Thyroid gland (tissue), 4 donors: ENCODE measurements around the gene MYO1G. TPM values are rescaled to one million over a fixed set of nuclear protein-coding genes. Genes with fewer than 3 reads are reported as not detected.
A peak's percentile ranks its signal among the peaks of the same experiment; 100 is the strongest.

ENCODE experiments used
- DNase-seq, 2 donors: peaks; one replicate each; pipeline ENCODE4 v3.0.0-alpha.2; 2019
- H3K27ac ChIP-seq, 3 donors: fragments of 200-600 bp; sonication (generic); 1 replicate in 2 of 3; 2 replicates in 1 of 3; pipeline ENCODE4 v1.5.1; 2016 to 2019; ENCODE audit warnings: mild to moderate bottlenecking in 1 of 3, moderate library complexity in 1 of 3
- H3K27me3 ChIP-seq: fragments of 200-600 bp; sonication (generic); one replicate; pipeline ENCODE4 v1.5.1; 2019
- H3K36me3 ChIP-seq, 2 donors: fragments of 200-600 bp; sonication (generic); one replicate each; pipeline ENCODE4 v1.5.1; 2016 to 2019
- H3K4me1 ChIP-seq, 2 donors: fragments of 200-600 bp; sonication (generic); one replicate each; pipeline ENCODE4 v1.5.1; 2017 to 2019
- H3K4me3 ChIP-seq, 3 donors: fragments of 200-600 bp; sonication (generic); replicated peaks in 1 of 3; 1 replicate in 2 of 3; 2 replicates in 1 of 3; pipeline ENCODE4 v1.5.1; 2016; ENCODE audit warnings: mild to moderate bottlenecking in 1 of 3
- H3K9me3 ChIP-seq: fragments of 200-600 bp; sonication (generic); one replicate; pipeline ENCODE4 v1.5.1; 2017
- CTCF ChIP-seq, 6 experiments: fragments of 200-600 bp in 3 of 6; fragments of 450-650 bp in 3 of 6; sonication (generic) in 3 of 6; IDR thresholded peaks; one replicate each; pipeline ENCODE4 v1.5.1; 2016 to 2019; ENCODE audit warnings: antibody characterized with exemption in 6 of 6, mild to moderate bottlenecking in 2 of 6, inconsistent platforms in 1 of 6, moderate library complexity in 1 of 6
- POLR2A ChIP-seq, 2 donors: fragments of 450-650 bp; IDR thresholded peaks; one replicate each; pipeline ENCODE4 v1.6.1; 2017; ENCODE audit warnings: antibody characterized with exemption in 2 of 2, mild to moderate bottlenecking in 2 of 2, moderate library complexity in 1 of 2
- WGBS, 2 donors: methylation state at CpG; one replicate each; pipeline ENCODE4 v1.1.5; 2017; 5-methylcytosine and 5-hydroxymethylcytosine counted together
- intact Hi-C: fragments of 100-400 bp; cut with DNase I; formaldehyde crosslinking; loops from one replicate; pipeline ENCODE4 v1.15.1; 2023
- total RNA-seq, 4 donors: library from RNA; depleted of rRNA; stranded (reverse); fragments of >200 nt; gene quantifications; one replicate each; pipeline ENCODE4 v1.2.3, GENCODE V29; 2016

MYO1G gene
- total RNA-seq, 4 donors from 2014 or later, result 0.78 to 3.8 (median 2.0) TPM

- H3K4me1 ChIP-seq, result peaks cover 11 to 54% of the 10 kb centered on the region in 2 donors
- intact Hi-C loops, result no loop called here
- WGBS, 2 donors, result 3% methylated on average over 19 to 34 of the region's 68 CpGs
These were observed 7.6 kb upstream of the MYO1G start for GRCh38 chr7:44986218-44987053.

GRCh38 chr7:44985900-44986217 is 7.0 kb upstream of the MYO1G start:
- Histone ChIP-seq H3K9me3 (no peaks in the 10 kb centered on the region), H3K4me1 (peaks cover 17 to 54% of the 10 kb centered on the region in 2 donors), H3K4me3 (peak overlapping the region in 2 of 3 donors; percentile 22 to 38), H3K27me3 (no peaks in the 10 kb centered on the region), H3K36me3 (peaks cover 9 to 11% of the 10 kb centered on the region in 2 donors), H3K27ac (peak overlapping the region; percentile 88 to 92 (median 91))
- WGBS, 2 donors, result 16 to 35% methylated on average over 8 of the region's 8 CpGs
- intact Hi-C loops, result no loop called here
- TF ChIP-seq POLR2A (IDR thresholded peaks at IDR 0.05), result no peak
- DNase-seq, result no peak

More at GRCh38 chr7:44986218-44987053, 7.6 kb upstream of the MYO1G start:
- Histone ChIP-seq H3K27me3 (no peaks in the 10 kb centered on the region), H3K36me3 (peaks cover 9 to 11% of the 10 kb centered on the region in 2 donors), H3K4me3 (peak overlapping the region; percentile 22 to 38 (median 24)), H3K9me3 (no peaks in the 10 kb centered on the region), H3K27ac (peak overlapping the region; percentile 88 to 92 (median 91))
- DNase-seq, result peak; percentile 91
- peak in 1 of 6 experiments; percentile 7 for TF ChIP-seq CTCF (IDR thresholded peaks at IDR 0.05)
- TF ChIP-seq POLR2A (IDR thresholded peaks at IDR 0.05), result peak in 1 of 2 donors; percentile 91

- no peak for DNase-seq
- H3K4me1 ChIP-seq, result peaks cover 23 to 54% of the 10 kb centered on the region in 2 donors
- peak overlapping the region in 1 of 3 donors; percentile 38 for H3K4me3 ChIP-seq
- peak overlapping the region in 1 of 3 donors; percentile 92 for H3K27ac ChIP-seq
- peaks cover 9 to 11% of the 10 kb centered on the region in 2 donors for H3K36me3 ChIP-seq
- no peak for TF ChIP-seq CTCF (IDR thresholded peaks at IDR 0.05)
- no peak for TF ChIP-seq POLR2A (IDR thresholded peaks at IDR 0.05)
- H3K9me3 ChIP-seq, result no peaks in the 10 kb centered on the region
- no peaks in the 10 kb centered on the region for H3K27me3 ChIP-seq
- intact Hi-C loops, result no loop called here
- 77 to 84% methylated on average over 6 of the region's 6 CpGs for WGBS, 2 donors
These were observed 6.3 kb upstream of the MYO1G start for GRCh38 chr7:44985033-44985695.

- H3K27ac ChIP-seq, result no peak overlapping the region
- H3K4me1 ChIP-seq, result peaks cover 30 to 57% of the 10 kb centered on the region in 2 donors
- intact Hi-C loops, result no loop called here
- TF ChIP-seq POLR2A (IDR thresholded peaks at IDR 0.05) (no peak), CTCF (IDR thresholded peaks at IDR 0.05) (no peak)
- H3K4me3 ChIP-seq, result no peak overlapping the region
- no peaks in the 10 kb centered on the region for H3K9me3 ChIP-seq
- H3K27me3 ChIP-seq, result no peaks in the 10 kb centered on the region
- no peak for DNase-seq
- 72 to 79% methylated on average over 3 of the region's 3 CpGs for WGBS, 2 donors
- H3K36me3 ChIP-seq, result peaks cover 9 to 11% of the 10 kb centered on the region in 2 donors
These were observed 5.6 kb upstream of the MYO1G start for GRCh38 chr7:44984478-44984758.

GRCh38 chr7:44983742-44984477 is 5.1 kb upstream of the MYO1G start:
- H3K27ac ChIP-seq, result no peak overlapping the region

More at GRCh38 chr7:44983742-44984477, 5.1 kb upstream of the MYO1G start:
- H3K36me3 ChIP-seq, result peaks cover 9 to 11% of the 10 kb centered on the region in 2 donors
- no peak for TF ChIP-seq POLR2A (IDR thresholded peaks at IDR 0.05)
- no peak for TF ChIP-seq CTCF (IDR thresholded peaks at IDR 0.05)
- no peak for DNase-seq
- H3K27me3 ChIP-seq, result no peaks in the 10 kb centered on the region
- no peaks in the 10 kb centered on the region for H3K9me3 ChIP-seq
- peaks cover 35 to 62% of the 10 kb centered on the region in 2 donors for H3K4me1 ChIP-seq
- intact Hi-C loops, result no loop called here
- H3K4me3 ChIP-seq, result no peak overlapping the region
- 87 to 91% methylated on average over 6 of the region's 6 CpGs for WGBS, 2 donors
